GM18909 (cell line): ENCODE results near the gene CBFA2T2.

ENCODE experiments used
- ATAC-seq: cut with Tn5 transposase; IDR thresholded peaks from one replicate; pipeline ENCODE4 v1.9.1; 2021; ENCODE audit warnings: mild to moderate bottlenecking; ENCODE audit not compliant: unreplicated experiment, poor library complexity

Gene CBFA2T2

GRCh38 chr20:33672426-33673113 lies 182.7 kb downstream of the CBFA2T2 start:
- ATAC-seq = no peak

GRCh38 chr20:33673114-33673409 lies 183.2 kb downstream of the CBFA2T2 start:
- no peak for ATAC-seq

GRCh38 chr20:33673410-33674293 lies 183.8 kb downstream of the CBFA2T2 start:
- ATAC-seq = peak; percentile 48

- peak; percentile 75 for ATAC-seq
These were observed 184.6 kb downstream of the CBFA2T2 start, which contains the start of gene NECAB3 for GRCh38 chr20:33674294-33675135. TSS of gene NECAB3 (minus strand) at chr20:33674428. CDS start at chr20:33674352, 76 bp downstream.

- no peak for ATAC-seq
These were observed 185.5 kb downstream of the CBFA2T2 start for GRCh38 chr20:33675136-33675959.

GRCh38 chr20:33676121-33676520 lies 186.2 kb downstream of the CBFA2T2 start:
- no peak for ATAC-seq

- no peak for ATAC-seq
These were observed 187.1 kb downstream of the CBFA2T2 start for GRCh38 chr20:33676652-33677645.

- no peak for ATAC-seq
These were observed 188.3 kb downstream of the CBFA2T2 start for GRCh38 chr20:33677991-33678702.

GRCh38 chr20:33679758-33680485 lies 190.0 kb downstream of the CBFA2T2 start:
- peak; percentile 70 for ATAC-seq

GRCh38 chr20:33680686-33681085 lies 190.8 kb downstream of the CBFA2T2 start:
- ATAC-seq = no peak

GRCh38 chr20:33681288-33681687 lies 191.4 kb downstream of the CBFA2T2 start:
- ATAC-seq = no peak

GRCh38 chr20:33681728-33682353 lies 191.9 kb downstream of the CBFA2T2 start:
- no peak for ATAC-seq

GRCh38 chr20:33684533-33685327 lies 194.8 kb downstream of the CBFA2T2 start:
- ATAC-seq = no peak

- ATAC-seq = peak; percentile 39
These were observed 195.6 kb downstream of the CBFA2T2 start for GRCh38 chr20:33685328-33686099.
